Gastroesophageal sphincter (tissue), 4 donors: ENCODE results near the gene NAA35. TPM values are rescaled to one million over a fixed set of nuclear protein-coding genes. Genes with fewer than 3 reads are reported as not detected.
"Not testable (repeated sequence)": the region's sequence is repeated elsewhere in the genome, so short reads cannot be mapped to it uniquely, and the experiment has no call there.

ENCODE experiments used
- ATAC-seq: fragments of 150-250 bp; one replicate; pipeline ENCODE4 v1.9.1; 2016; ENCODE audit warnings: mild to moderate bottlenecking, moderate library complexity
- H3K27ac ChIP-seq, 4 donors: fragments of 200-600 bp; sonication (generic) in 3 of 4; 1 replicate in 3 of 4; 2 replicates in 1 of 4; pipeline ENCODE4 v1.5.1; 2016 to 2019
- H3K27me3 ChIP-seq: fragments of 200-600 bp; sonication (generic); one replicate; pipeline ENCODE4 v1.5.1; 2019
- H3K36me3 ChIP-seq, 2 donors: fragments of 200-600 bp; sonication (generic); one replicate each; pipeline ENCODE4 v1.5.1; 2019; ENCODE audit warnings: control low read depth in 1 of 2
- H3K4me1 ChIP-seq, 3 donors: fragments of 200-600 bp; sonication (generic); 1 replicate in 2 of 3; 2 replicates in 1 of 3; pipeline ENCODE4 v1.5.1; 2016 to 2019; ENCODE audit warnings: control low read depth in 2 of 3
- H3K4me3 ChIP-seq, 2 donors: fragments of 200-600 bp; sonication (generic); one replicate each; pipeline ENCODE4 v1.5.1; 2019; ENCODE audit warnings: mild to moderate bottlenecking in 1 of 2, moderate library complexity in 1 of 2
- H3K9me3 ChIP-seq, 3 donors: fragments of 200-600 bp; sonication (generic); one replicate each; pipeline ENCODE4 v1.5.1; 2017 to 2019; ENCODE audit warnings: control low read depth in 2 of 3
- CTCF ChIP-seq, 4 experiments: fragments of 200-600 bp in 2 of 4; fragments of 450-650 bp in 2 of 4; sonication (generic) in 1 of 4; IDR thresholded peaks; one replicate each; pipeline ENCODE4 v1.5.1; 2017 to 2019; ENCODE audit warnings: antibody characterized with exemption in 4 of 4, mild to moderate bottlenecking in 2 of 4, moderate library complexity in 2 of 4
- EP300 ChIP-seq: sonication (generic); formaldehyde crosslinking; IDR thresholded peaks from one replicate; pipeline ENCODE4 v1.6.1; 2017; ENCODE audit warnings: antibody characterized with exemption, mild to moderate bottlenecking
- POLR2A ChIP-seq, 2 donors: fragments of 450-650 bp; IDR thresholded peaks; one replicate each; pipeline ENCODE4 v1.6.1; 2017; ENCODE audit warnings: antibody characterized with exemption in 2 of 2, mild to moderate bottlenecking in 2 of 2, moderate library complexity in 1 of 2
- POLR2AphosphoS5 ChIP-seq: sonication (generic); formaldehyde crosslinking; IDR thresholded peaks from one replicate; pipeline ENCODE4 v1.6.1; 2017; ENCODE audit warnings: antibody characterized with exemption
- WGBS, 2 donors: methylation state at CpG; one replicate each; pipeline ENCODE4 v1.1.5; 2018; ENCODE audit warnings: low coverage in 1 of 2; 5-methylcytosine and 5-hydroxymethylcytosine counted together
- total RNA-seq, 4 donors: library from RNA; depleted of rRNA; stranded (reverse); fragments of >200 nt; gene quantifications; one replicate each; pipeline ENCODE4 v1.1.0, GENCODE V29; 2016

The NAA35 gene
- total RNA-seq, 4 donors from 2014 or later: 20.0 to 23.7 (median 23.4) TPM

GRCh38 chr9:86046930-86047341 is 106.0 kb downstream of the NAA35 start:
- Histone ChIP-seq H3K4me3 (no peak overlapping the region), H3K4me1 (no peaks in the 10 kb centered on the region), H3K9me3 (no peaks in the 10 kb centered on the region), H3K27ac (no peak overlapping the region), H3K27me3 (no peaks in the 10 kb centered on the region), H3K36me3 (no peaks in the 10 kb centered on the region)
- no peak for ATAC-seq
- TF ChIP-seq POLR2AphosphoS5 (no peak), EP300 (no peak)
- 69 to 80% methylated on average over 2 to 4 of the region's 8 CpGs for WGBS, 2 donors

DNA sequence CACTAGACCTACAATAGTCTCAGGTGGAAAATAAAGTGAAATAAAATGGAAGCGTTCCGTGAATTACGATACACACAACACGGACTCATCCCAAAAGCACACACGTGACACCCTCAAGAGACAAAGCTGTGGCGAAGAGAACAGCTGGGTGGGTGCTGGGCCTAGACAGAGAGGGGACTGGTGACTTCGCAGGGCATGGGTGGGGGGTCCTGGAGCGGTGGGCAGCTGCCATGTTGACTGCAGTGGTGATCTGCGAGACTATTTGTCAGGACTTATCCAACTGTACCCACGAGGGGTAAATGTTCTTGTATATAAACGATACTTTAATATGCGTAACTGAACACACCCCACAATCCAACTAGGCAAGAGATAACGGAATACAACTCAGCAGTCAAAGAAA is 106.4 kb downstream of the NAA35 start:
- Histone ChIP-seq H3K27me3 (no peaks in the 10 kb centered on the region), H3K4me1 (no peaks in the 10 kb centered on the region), H3K4me3 (no peak overlapping the region), H3K9me3 (no peaks in the 10 kb centered on the region), H3K27ac (no peak overlapping the region), H3K36me3 (no peaks in the 10 kb centered on the region)
- 90 to 94% methylated on average over 11 to 13 of the region's 13 CpGs for WGBS, 2 donors
- TF ChIP-seq POLR2A (IDR thresholded peaks at IDR 0.05) (no peak), POLR2AphosphoS5 (no peak), CTCF (IDR thresholded peaks at IDR 0.05) (no peak), EP300 (no peak)
- no peak for ATAC-seq

DNA sequence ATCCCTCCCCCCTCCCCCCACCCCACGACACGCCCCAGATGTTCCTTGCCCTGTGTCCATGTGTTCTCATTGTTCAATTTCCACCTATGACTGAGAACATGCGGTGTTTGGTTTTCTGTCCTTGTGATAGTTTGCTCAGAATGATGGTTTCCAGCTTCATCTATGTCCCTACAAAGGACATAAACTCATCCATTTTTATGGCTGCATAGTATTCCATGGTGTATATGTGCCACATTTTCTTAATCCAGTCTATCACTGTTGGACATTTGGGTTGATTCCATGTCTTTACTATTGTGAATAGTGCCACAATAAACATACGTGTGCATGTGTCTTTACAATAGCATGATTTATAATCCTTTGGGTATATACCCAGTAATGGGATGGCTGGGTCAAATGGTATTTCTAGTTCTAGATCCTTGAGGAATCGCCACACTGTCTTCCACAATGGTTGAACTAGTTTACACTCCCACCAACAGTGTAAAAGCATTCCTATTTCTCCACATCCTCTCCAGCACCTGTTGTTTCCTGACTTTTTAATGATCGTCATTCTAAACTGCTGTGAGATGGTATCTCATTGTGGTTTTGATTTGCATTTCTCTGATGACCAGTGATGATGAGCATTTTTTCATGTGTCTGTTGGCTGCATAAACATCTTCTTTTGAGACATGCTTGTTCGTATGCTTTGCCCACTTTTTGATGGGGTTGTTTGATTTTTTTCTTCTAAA is 107.2 kb downstream of the NAA35 start:
- H3K27me3 ChIP-seq, ATAC-seq, H3K36me3 ChIP-seq, H3K4me3 ChIP-seq, H3K4me1 ChIP-seq, H3K27ac ChIP-seq, H3K9me3 ChIP-seq: not testable (repeated sequence)
- WGBS, 2 donors: 84 to 92% methylated on average over 3 to 6 of the region's 7 CpGs

- no peaks in the 10 kb centered on the region for H3K4me1 ChIP-seq
- no peaks in the 10 kb centered on the region for H3K27me3 ChIP-seq
- no peak for TF ChIP-seq EP300
- no peak for TF ChIP-seq POLR2A (IDR thresholded peaks at IDR 0.05)
- no peak for TF ChIP-seq POLR2AphosphoS5
- TF ChIP-seq CTCF (IDR thresholded peaks at IDR 0.05): no peak
- 85 to 96% methylated on average over 7 to 10 of the region's 21 CpGs for WGBS, 2 donors
- no peaks in the 10 kb centered on the region for H3K9me3 ChIP-seq
- no peak for ATAC-seq
- no peak overlapping the region for H3K4me3 ChIP-seq
- H3K27ac ChIP-seq: no peak overlapping the region
- no peaks in the 10 kb centered on the region for H3K36me3 ChIP-seq
Measured at GRCh38 chr9:86052556-86053468, 111.9 kb downstream of the NAA35 start.

- H3K27me3 ChIP-seq: no peaks in the 10 kb centered on the region
- H3K27ac ChIP-seq: no peak overlapping the region
- 85 to 86% methylated on average over 1 to 3 of the region's 3 CpGs for WGBS, 2 donors
- no peak overlapping the region for H3K4me3 ChIP-seq
- H3K4me1 ChIP-seq: no peaks in the 10 kb centered on the region
- ATAC-seq: no peak
- no peaks in the 10 kb centered on the region for H3K9me3 ChIP-seq
- no peaks in the 10 kb centered on the region for H3K36me3 ChIP-seq
- TF ChIP-seq EP300 (no peak), POLR2A (IDR thresholded peaks at IDR 0.05) (no peak), CTCF (IDR thresholded peaks at IDR 0.05) (no peak), POLR2AphosphoS5 (no peak)
Measured at GRCh38 chr9:86054695-86055094, 113.7 kb downstream of the NAA35 start.
